K562 (cell line): ENCODE data around the gene MAPK13. TPM values are rescaled to one million over a fixed set of nuclear protein-coding genes. Genes with fewer than 3 reads are reported as not detected.

ENCODE experiments used
- ATAC-seq: fragments of 200-7000 bp; cut with Tn5 transposase; 3 replicates; pipeline ENCODE4 v1.9.1; 2020; ENCODE audit warnings: moderate library complexity
- BruUV-seq: library from RNA; stranded (reverse); fragments of 400-500 nt; replicated peaks from 2 replicates; lab custom pipeline; 2021; lab: Mats Ljungman, UMichigan
- CTCF ChIA-PET: fragments of 300-600 bp; formaldehyde crosslinking; extraction: SDS; loops from one replicate; lab custom pipeline; 2021; ENCODE audit warnings: low intra/inter-chr PET ratio; lab: Yijun Ruan, JAX
- POLR2A ChIA-PET: fragments of 300-600, 350-650 bp; sonication (Branson Sonifier 250); formaldehyde crosslinking; extraction: SDS; loops from one replicate; lab custom pipeline; 2021; ENCODE audit warnings: antibody characterized with exemption, inconsistent platforms; lab: Yijun Ruan, JAX
- DNase-seq, 4 experiments: peaks; one replicate each; pipeline versions ENCODE4 v3.0.0 to v3.0.0-alpha.2; 2011 to 2018; ENCODE audit warnings: low spot score in 3 of 4, mixed read lengths in 3 of 4; ENCODE audit errors: extremely low read depth in 1 of 4
- FAIRE-seq: peaks from 2 replicates; lab custom pipeline; 2011; peaks lifted over from hg19 to GRCh38; lab: Jason Lieb, UNC
- H2AFZ ChIP-seq: 2 replicates; pipeline ENCODE4 v1.6.0; 2011; ENCODE audit warnings: low read depth, low read length, control low read depth, inconsistent platforms
- H3K27ac ChIP-seq: fragments of 200-600 bp; 3 replicates; pipeline ENCODE4 v1.8.0; 2011; ENCODE audit warnings: low read depth, mild to moderate bottlenecking, control low read depth, inconsistent platforms, low read length, moderate library complexity, mixed read lengths; ENCODE audit errors: extremely low read depth
- H3K27me3 ChIP-seq, 2 experiments: fragments of 300-600 bp in 1 of 2; 2 replicates in 1 of 2; 3 replicates in 1 of 2; pipeline versions ENCODE4 v1.6.0 to v1.8.0; 2011; ENCODE audit warnings: inconsistent platforms in 2 of 2, low read length in 2 of 2, mild to moderate bottlenecking in 1 of 2, mixed read lengths in 1 of 2, moderate library complexity in 1 of 2; ENCODE audit not compliant: control insufficient read depth in 2 of 2, insufficient read depth in 2 of 2
- H3K36me3 ChIP-seq: fragments of 300-600 bp; 3 replicates; pipeline ENCODE4 v1.8.0; 2011; ENCODE audit warnings: mild to moderate bottlenecking, low read length, inconsistent platforms; ENCODE audit not compliant: control insufficient read depth, insufficient read depth
- H3K4me1 ChIP-seq, 2 experiments: fragments of 200-600 bp in 1 of 2; replicated peaks in 1 of 2; 2 replicates in 1 of 2; 3 replicates in 1 of 2; pipeline versions ENCODE4 v1.5.1 to v1.8.0; 2011; ENCODE audit warnings: inconsistent platforms in 2 of 2, low read length in 2 of 2, mild to moderate bottlenecking in 1 of 2, mixed read lengths in 1 of 2, moderate library complexity in 1 of 2; ENCODE audit not compliant: control insufficient read depth in 2 of 2, insufficient read depth in 2 of 2
- H3K4me2 ChIP-seq: 2 replicates; pipeline ENCODE4 v1.6.1; 2011; ENCODE audit warnings: low read length, control low read depth, inconsistent platforms, mixed read lengths; ENCODE audit not compliant: insufficient read depth
- H3K4me3 ChIP-seq: fragments of 200-600 bp; sonication (generic), shearing (Covaris generic); 2 replicates; pipeline ENCODE4 v1.5.1; 2016; ENCODE audit warnings: control low read depth, inconsistent platforms
- H3K79me2 ChIP-seq: fragments of 200-600 bp; 3 replicates; pipeline ENCODE4 v1.8.0; 2011; ENCODE audit warnings: low read length, inconsistent platforms; ENCODE audit not compliant: control insufficient read depth, insufficient read depth
- H3K9ac ChIP-seq, 2 experiments: 2 replicates each; pipeline versions ENCODE4 v1.6.0 to v1.6.1; 2011; ENCODE audit warnings: low read depth in 2 of 2, low read length in 2 of 2, control low read depth in 1 of 2, inconsistent platforms in 1 of 2, mild to moderate bottlenecking in 1 of 2, mixed read lengths in 1 of 2; ENCODE audit not compliant: insufficient read depth in 1 of 2
- H3K9me1 ChIP-seq: one replicate; pipeline ENCODE4 v1.6.0; 2011; ENCODE audit warnings: inconsistent platforms, mild to moderate bottlenecking, low read length, moderate library complexity; ENCODE audit not compliant: control insufficient read depth, insufficient read depth
- H3K9me3 ChIP-seq: replicated peaks from 2 replicates; pipeline ENCODE4 v1.5.1; 2011; ENCODE audit warnings: low read depth, low read length, inconsistent platforms; ENCODE audit not compliant: control insufficient read depth, insufficient read depth
- H4K20me1 ChIP-seq: replicated peaks from 2 replicates; pipeline ENCODE4 v1.6.1; 2011; ENCODE audit warnings: low read length, inconsistent platforms, mixed read lengths; ENCODE audit not compliant: control insufficient read depth, insufficient read depth
- CBFA2T2 ChIP-seq: fragments of 450-650 bp; conservative IDR thresholded peaks from 2 replicates; pipeline ENCODE4 v1.6.1; 2017; ENCODE audit warnings: mild to moderate bottlenecking
- ETS2 ChIP-seq: IDR thresholded peaks from 2 replicates; pipeline ENCODE4 v1.6.1; 2016; ENCODE audit warnings: borderline replicate concordance, missing genetic modification characterization, mild to moderate bottlenecking, moderate library complexity, missing compliant biosample characterization; ENCODE audit not compliant: poor library complexity, severe bottlenecking
- ETV5 ChIP-seq: sonication (generic); formaldehyde crosslinking; IDR thresholded peaks from 2 replicates; pipeline ENCODE4 v1.4.0; 2020; ENCODE audit warnings: low read depth, mild to moderate bottlenecking, missing genetic modification reagents
- FOXP1 ChIP-seq: sonication (generic); formaldehyde crosslinking; IDR thresholded peaks from 2 replicates; pipeline ENCODE4 v1.8.0; 2022; ENCODE audit warnings: mild to moderate bottlenecking, missing genetic modification reagents
- LARP7 ChIP-seq: fragments of 450-650 bp; IDR thresholded peaks from 2 replicates; pipeline ENCODE4 v1.6.1; 2016
- NFE2L1 ChIP-seq: fragments of 450-650 bp; IDR thresholded peaks from 2 replicates; pipeline ENCODE4 v1.6.1; 2016; ENCODE audit warnings: missing genetic modification characterization, low read depth, mild to moderate bottlenecking, missing compliant biosample characterization, moderate library complexity, borderline replicate concordance
- NFRKB ChIP-seq: fragments of 450-650 bp; IDR thresholded peaks from 2 replicates; pipeline ENCODE4 v1.6.1; 2016; ENCODE audit warnings: low read depth
- NKRF ChIP-seq: fragments of 450-650 bp; IDR thresholded peaks from 2 replicates; pipeline ENCODE4 v1.6.1; 2016; ENCODE audit warnings: borderline replicate concordance
- NR2C2 ChIP-seq, 2 experiments: fragments of 200-800 bp in 1 of 2; sonication (Bioruptor generic) in 1 of 2; sonication (generic) in 1 of 2; formaldehyde crosslinking in 1 of 2; IDR thresholded peaks; 2 replicates each; pipeline versions ENCODE4 v1.6.1 to v1.8.0; 2016 to 2022; ENCODE audit warnings: mild to moderate bottlenecking in 1 of 2, missing compliant biosample characterization in 1 of 2, missing genetic modification characterization in 1 of 2, missing genetic modification reagents in 1 of 2
- PRMT5 ChIP-seq: sonication (generic); formaldehyde crosslinking; IDR thresholded peaks from 2 replicates; pipeline ENCODE4 v1.5.0; 2020; ENCODE audit warnings: missing genetic modification reagents
- SIN3B ChIP-seq: fragments of 450-650 bp; IDR thresholded peaks from 2 replicates; pipeline ENCODE4 v1.6.1; 2017; ENCODE audit warnings: low read depth, mild to moderate bottlenecking, moderate library complexity
- SMARCA5 ChIP-seq: fragments of 450-650 bp; IDR thresholded peaks from 2 replicates; pipeline ENCODE4 v1.6.1; 2016
- SMARCC2 ChIP-seq: fragments of 450-650 bp; IDR thresholded peaks from 2 replicates; pipeline ENCODE4 v1.6.1; 2017; ENCODE audit warnings: antibody characterized with exemption, moderate library complexity, mild to moderate bottlenecking, low read depth
- ZBTB49 ChIP-seq: sonication (generic); formaldehyde crosslinking; IDR thresholded peaks from 2 replicates; pipeline ENCODE4 v1.8.0; 2022; ENCODE audit warnings: missing genetic modification reagents, mild to moderate bottlenecking, borderline replicate concordance
- ZNF212 ChIP-seq: fragments of 450-650 bp; formaldehyde crosslinking; IDR thresholded peaks from 2 replicates; pipeline ENCODE4 v1.4.0; 2020; ENCODE audit warnings: mild to moderate bottlenecking
- ZNF695 ChIP-seq: fragments of 450-650 bp; formaldehyde crosslinking; IDR thresholded peaks from 2 replicates; pipeline ENCODE4 v1.4.0; 2020; ENCODE audit warnings: mild to moderate bottlenecking, moderate library complexity
- ZNF740 ChIP-seq, 3 experiments: fragments of 200-800 bp in 1 of 3; sonication (Bioruptor generic) in 1 of 3; sonication (generic) in 1 of 3; formaldehyde crosslinking in 1 of 3; IDR thresholded peaks; 2 replicates each; pipeline versions ENCODE4 v1.6.1 to v1.8.0; 2016 to 2022; ENCODE audit warnings: mild to moderate bottlenecking in 2 of 3, missing compliant biosample characterization in 2 of 3, missing genetic modification characterization in 2 of 3, missing genetic modification reagents in 1 of 3
- WGBS: fragments of 100-300 bp; shearing (Covaris generic); methylation state at CpG from one replicate; pipeline ENCODE4 v1.1.6; 2016; ENCODE audit warnings: low coverage, mixed read lengths; ENCODE audit not compliant: insufficient coverage; ENCODE audit errors: missing lambda C conversion rate; 5-methylcytosine and 5-hydroxymethylcytosine counted together
- in situ Hi-C: fragments of 300-500 bp; cut with MboI; formaldehyde crosslinking; loops from 4 replicates; pipeline ENCODE4 v1.15.0; 2018; ENCODE audit warnings: inconsistent platforms, mixed read lengths
- intact Hi-C: fragments of 100-400 bp; cut with micrococcal nuclease; formaldehyde crosslinking; loops from 2 replicates; pipeline ENCODE4 v1.14.2; 2022
- polyA plus RNA-seq, 8 experiments: library from polyadenylated mRNA; depleted of rRNA in 4 of 8; stranded (reverse) in 5 of 8; unstranded in 3 of 8; fragments of >200 nt; fragmentation: Nextera tagmentation in 2 of 8; fragmentation: Illumina TruSeq in 1 of 8; extraction: Ambion mirVana in 2 of 8; extraction: Trizol in 1 of 8; gene quantifications; 2 replicates each; pipeline versions ENCODE4 v1.2.1 to v1.2.3, GENCODE V29; 2011 to 2014; ENCODE audit warnings: inconsistent platforms in 1 of 8, missing spikeins in 1 of 8
- total RNA-seq, 7 experiments: library from RNA; depleted of rRNA in 6 of 7; stranded (reverse); fragments of >200 nt in 6 of 7; fragmentation: Illumina TruSeq in 2 of 7; extraction: Trizol in 2 of 7; gene quantifications; 2 replicates each; pipeline versions ENCODE4 v1.2.1 to v1.2.3, GENCODE V29; 2011 to 2021; ENCODE audit warnings: low replicate concordance in 1 of 7

Gene MAPK13
- total and polyA plus RNA-seq, 9 of the 15 experiments (the other 6 are each of a cell fraction or from before 2014, with no cell fraction given) = 0.03 to 2.3 (median 0.48) TPM; not detected in 1

GRCh38 chr6:36127462-36128016 is 2.8 kb upstream of the MAPK13 start:
- Histone ChIP-seq H3K9ac (peak overlapping the region; percentile 10 to 21; a peak in 2 of 4 replicates), H3K9me3 (no peaks in the 10 kb centered on the region), H3K36me3 (no peaks in the 10 kb centered on the region), H3K9me1 (no peaks in the 10 kb centered on the region), H3K27ac (peak overlapping the region; percentile 69; the same call in 2 of the 3 replicates), H3K79me2 (no peaks in the 10 kb centered on the region), H3K4me2 (peak overlapping the region; percentile 44), H2AFZ (peak overlapping the region; percentile 74), H3K4me1 (peaks cover 30 to 37% of the 10 kb centered on the region in 2 experiments), H3K4me3 (no peak overlapping the region), H3K27me3 (peaks cover 0 to 2% of the 10 kb centered on the region in 2 experiments; a peak in 2 of 5 replicates), H4K20me1 (no peaks in the 10 kb centered on the region)
- intact Hi-C loops = no loop called here
- ATAC-seq (peak; percentile 84), FAIRE-seq (peak; percentile 94), DNase-seq (peak; percentile 68 to 92 (median 82))
- WGBS = 27% methylated on average over 8 of the region's 8 CpGs
- no TSS peak for BruUV-seq
- in situ Hi-C loops = no loop called here
- POLR2A ChIA-PET = interaction anchor here (0.7 to 1.0 kb wide), 2 partner anchors 16 to 31 kb away, joined by 3 read pairs; no protein-coding TSS in a partner anchor
- CTCF ChIA-PET = no interaction called here
- TF ChIP-seq NKRF (no peak), SIN3B (no peak), SMARCA5 (no peak), ZNF740 (CRISPR knock-in tag; IDR thresholded peaks at IDR 0.05) (no peak), ZNF740 (tag; IDR thresholded peaks at IDR 0.05) (no peak), FOXP1 (CRISPR knock-in tag) (0 out of 2 replicates have a peak, but pooled peaks have one; percentile 35), ETV5 (peak; percentile 100), ZBTB49 (no peak), ZNF695 (CRISPR knock-in tag) (no peak), ETS2 (tag) (no peak), CBFA2T2 (0 out of 2 replicates have a peak, but pooled peaks have one; percentile 8), PRMT5 (CRISPR knock-in tag) (no peak), NFE2L1 (tag) (no peak), NR2C2 (CRISPR knock-in tag; IDR thresholded peaks at IDR 0.05) (0 out of 2 replicates have a peak, but pooled peaks have one; percentile 44), NR2C2 (tag; IDR thresholded peaks at IDR 0.05) (peak; percentile 95), LARP7 (no peak), ZNF212 (CRISPR knock-in tag) (no peak), NFRKB (peak; percentile 78), SMARCC2 (peak; percentile 83)
